ENCODE results near the gene PPP1R3A. TPM values are rescaled to one million over a fixed set of nuclear protein-coding genes. Genes with fewer than 3 reads are reported as not detected.
"Not testable (repeated sequence)": the region's sequence is repeated elsewhere in the genome, so short reads cannot be mapped to it uniquely, and the experiment has no call there.

The PPP1R3A gene
- polyA plus RNA-seq, 1 donor from 2014 or later = 1.6 TPM

- no peaks in the 10 kb centered on the region for H3F3A ChIP-seq (ENCODE audit: insufficient read depth, low read length, poor library complexity, severe bottlenecking)
- H3K27ac ChIP-seq (ENCODE audit: low read length) = no peak overlapping the region
- no peak overlapping the region for H2AFZ ChIP-seq (ENCODE audit: low read depth, low read length)
- H3K4me2 ChIP-seq (ENCODE audit: low read length) = no peak overlapping the region
- no peak overlapping the region for H3K4me3 ChIP-seq (ENCODE audit: low read length)
- H3K36me3 ChIP-seq (ENCODE audit: insufficient read depth, low read length) = no peaks in the 10 kb centered on the region
- H4K20me1 ChIP-seq (ENCODE audit: insufficient read depth) = no peaks in the 10 kb centered on the region
- peaks cover 13% of the 10 kb centered on the region for H3K9me3 ChIP-seq (ENCODE audit: low read length)
- H3K27me3 ChIP-seq (ENCODE audit: insufficient read depth, low read depth, low read length) = no peaks in the 10 kb centered on the region
- H3K9me2 ChIP-seq (ENCODE audit: insufficient read depth, low read length) = no peaks in the 10 kb centered on the region
- no peak overlapping the region for H3K9ac ChIP-seq (ENCODE audit: low read length)
- TF ChIP-seq EZH2 (IDR thresholded peaks at IDR 0.05; ENCODE audit: borderline replicate concordance, insufficient read depth, low read length, poor library complexity, severe bottlenecking) (no peak), EP300 (conservative IDR thresholded peaks at IDR 0.05; ENCODE audit: poor library complexity, severe bottlenecking) (no peak), REST (IDR thresholded peaks at IDR 0.05; ENCODE audit: borderline replicate concordance) (no peak), RAD21 (conservative IDR thresholded peaks at IDR 0.05) (no peak), POLR2AphosphoS5 (IDR thresholded peaks at IDR 0.05) (no peak), SMC3 (conservative IDR thresholded peaks at IDR 0.05; ENCODE audit: poor library complexity) (no peak), MXI1 (conservative IDR thresholded peaks at IDR 0.05; ENCODE audit: poor library complexity, severe bottlenecking) (no peak), TAF1 (IDR thresholded peaks at IDR 0.05; ENCODE audit: low read depth) (no peak)
- H3K79me2 ChIP-seq (replicated peaks; ENCODE audit: insufficient read depth, low read length) = no peaks in the 10 kb centered on the region
These were observed 17.7 kb upstream of the PPP1R3A start for GRCh38 chr7:113936535-113936934.

- not testable (repeated sequence) for H2AFZ ChIP-seq (ENCODE audit: low read depth, low read length); H3K27ac ChIP-seq (ENCODE audit: low read length); H3K27me3 ChIP-seq (ENCODE audit: insufficient read depth, low read depth, low read length); H3K36me3 ChIP-seq (ENCODE audit: insufficient read depth, low read length); H3K9ac ChIP-seq (ENCODE audit: low read length); H3K9me2 ChIP-seq (ENCODE audit: insufficient read depth, low read length); H3K79me2 ChIP-seq (replicated peaks; ENCODE audit: insufficient read depth, low read length); H4K20me1 ChIP-seq (ENCODE audit: insufficient read depth); H3K4me2 ChIP-seq (ENCODE audit: low read length); H3K4me3 ChIP-seq (ENCODE audit: low read length); H3K9me3 ChIP-seq (ENCODE audit: low read length); H3F3A ChIP-seq (ENCODE audit: insufficient read depth, low read length, poor library complexity, severe bottlenecking)
These were observed 10.6 kb upstream of the PPP1R3A start for GRCh38 chr7:113929389-113929788.

- peaks cover 4% of the 10 kb centered on the region for H3F3A ChIP-seq (ENCODE audit: insufficient read depth, low read length, poor library complexity, severe bottlenecking)
These were observed 9.3 kb upstream of the PPP1R3A start for GRCh38 chr7:113928112-113928511.

More at GRCh38 chr7:113928112-113928511, 9.3 kb upstream of the PPP1R3A start:
- Histone ChIP-seq H3K9ac (ENCODE audit: low read length) (no peak overlapping the region), H3K9me3 (ENCODE audit: low read length) (peaks cover 9% of the 10 kb centered on the region), H3K4me2 (ENCODE audit: low read length) (no peak overlapping the region), H3K27ac (ENCODE audit: low read length) (no peak overlapping the region), H3K79me2 (replicated peaks; ENCODE audit: insufficient read depth, low read length) (no peaks in the 10 kb centered on the region), H3K36me3 (ENCODE audit: insufficient read depth, low read length) (no peaks in the 10 kb centered on the region), H2AFZ (ENCODE audit: low read depth, low read length) (no peak overlapping the region), H4K20me1 (ENCODE audit: insufficient read depth) (no peaks in the 10 kb centered on the region), H3K27me3 (ENCODE audit: insufficient read depth, low read depth, low read length) (no peaks in the 10 kb centered on the region), H3K4me3 (ENCODE audit: low read length) (no peak overlapping the region), H3K9me2 (ENCODE audit: insufficient read depth, low read length) (no peaks in the 10 kb centered on the region)
- TF ChIP-seq EZH2 (IDR thresholded peaks at IDR 0.05; ENCODE audit: borderline replicate concordance, insufficient read depth, low read length, poor library complexity, severe bottlenecking) (no peak), RAD21 (conservative IDR thresholded peaks at IDR 0.05) (no peak), REST (IDR thresholded peaks at IDR 0.05; ENCODE audit: borderline replicate concordance) (no peak), TAF1 (IDR thresholded peaks at IDR 0.05; ENCODE audit: low read depth) (no peak), POLR2AphosphoS5 (IDR thresholded peaks at IDR 0.05) (no peak), SMC3 (conservative IDR thresholded peaks at IDR 0.05; ENCODE audit: poor library complexity) (no peak), MXI1 (conservative IDR thresholded peaks at IDR 0.05; ENCODE audit: poor library complexity, severe bottlenecking) (no peak), EP300 (conservative IDR thresholded peaks at IDR 0.05; ENCODE audit: poor library complexity, severe bottlenecking) (no peak)
- TF ChIP-seq, protein P1, sequence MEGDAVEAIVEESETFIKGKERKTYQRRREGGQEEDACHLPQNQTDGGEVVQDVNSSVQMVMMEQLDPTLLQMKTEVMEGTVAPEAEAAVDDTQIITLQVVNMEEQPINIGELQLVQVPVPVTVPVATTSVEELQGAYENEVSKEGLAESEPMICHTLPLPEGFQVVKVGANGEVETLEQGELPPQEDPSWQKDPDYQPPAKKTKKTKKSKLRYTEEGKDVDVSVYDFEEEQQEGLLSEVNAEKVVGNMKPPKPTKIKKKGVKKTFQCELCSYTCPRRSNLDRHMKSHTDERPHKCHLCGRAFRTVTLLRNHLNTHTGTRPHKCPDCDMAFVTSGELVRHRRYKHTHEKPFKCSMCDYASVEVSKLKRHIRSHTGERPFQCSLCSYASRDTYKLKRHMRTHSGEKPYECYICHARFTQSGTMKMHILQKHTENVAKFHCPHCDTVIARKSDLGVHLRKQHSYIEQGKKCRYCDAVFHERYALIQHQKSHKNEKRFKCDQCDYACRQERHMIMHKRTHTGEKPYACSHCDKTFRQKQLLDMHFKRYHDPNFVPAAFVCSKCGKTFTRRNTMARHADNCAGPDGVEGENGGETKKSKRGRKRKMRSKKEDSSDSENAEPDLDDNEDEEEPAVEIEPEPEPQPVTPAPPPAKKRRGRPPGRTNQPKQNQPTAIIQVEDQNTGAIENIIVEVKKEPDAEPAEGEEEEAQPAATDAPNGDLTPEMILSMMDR (IDR thresholded peaks at IDR 0.05; ENCODE audit: poor library complexity, severe bottlenecking) = no peak
